ENCODE data around the gene SIVA1. TPM values are rescaled to one million over a fixed set of nuclear protein-coding genes. Genes with fewer than 3 reads are reported as not detected.

Gene SIVA1
- total RNA-seq, 4 donors from 2014 or later, result 189 to 397 (median 203) TPM

- Histone ChIP-seq H3K4me3 (no peak overlapping the region), H3K4me1 (peaks cover 9 to 17% (median 12%) of the 10 kb centered on the region in 4 donors), H3K27me3 (no peaks in the 10 kb centered on the region), H3K9me3 (no peaks in the 10 kb centered on the region), H3K36me3 (no peaks in the 10 kb centered on the region), H3K27ac (no peak overlapping the region)
- 48% methylated on average over 3 of the region's 3 CpGs; no CpG with 5 or more reads in 1 of the 2 donors for WGBS, 2 donors (ENCODE audit: low coverage in 1 of 2)
- in situ Hi-C loops (cut with MboI; ENCODE audit: low pct_ligation_motif_present in 1 of 4, low pct_unique_long_range_greater_than_20kb in 1 of 4, low sequenced_read_pairs in 3 of 4) (no loop called here), intact Hi-C loops (cut with DNase I; ENCODE audit: low total_unique reads) (no loop called here)
- DNase-seq, result no peak
- TF ChIP-seq POLR2AphosphoS5 (IDR thresholded peaks at IDR 0.05), result no peak
Measured at GRCh38 chr14:104805326-104805678, 52.4 kb downstream of the SIVA1 start.

GRCh38 chr14:104805941-104806624, 53.1 kb downstream of the SIVA1 start:
- Histone ChIP-seq H3K27me3 (no peaks in the 10 kb centered on the region), H3K27ac (no peak overlapping the region), H3K4me1 (peaks cover 9 to 16% (median 11%) of the 10 kb centered on the region in 4 donors), H3K9me3 (no peaks in the 10 kb centered on the region), H3K4me3 (no peak overlapping the region), H3K36me3 (no peaks in the 10 kb centered on the region)
- DNase-seq, result no peak
- intact Hi-C loops (cut with DNase I; ENCODE audit: low total_unique reads) (no loop called here), in situ Hi-C loops (cut with MboI; ENCODE audit: low pct_ligation_motif_present in 1 of 4, low pct_unique_long_range_greater_than_20kb in 1 of 4, low sequenced_read_pairs in 3 of 4) (no loop called here)
- WGBS, 2 donors (ENCODE audit: low coverage in 1 of 2), result 75 to 76% methylated on average over 5 to 14 of the region's 14 CpGs
- no peak for TF ChIP-seq CTCF (IDR thresholded peaks at IDR 0.05)
- no peak for TF ChIP-seq POLR2AphosphoS5 (IDR thresholded peaks at IDR 0.05)
- no peak for TF ChIP-seq EP300 (IDR thresholded peaks at IDR 0.05; ENCODE audit: low read depth)
- TF ChIP-seq POLR2A (IDR thresholded peaks at IDR 0.05), result no peak

- no peak overlapping the region for H3K4me3 ChIP-seq
- no peaks in the 10 kb centered on the region for H3K36me3 ChIP-seq
- WGBS, 2 donors (ENCODE audit: low coverage in 1 of 2), result 87% methylated on average over 10 of the region's 10 CpGs; no CpG with 5 or more reads in 1 of the 2 donors
- intact Hi-C loops (cut with DNase I; ENCODE audit: low total_unique reads) (no loop called here), in situ Hi-C loops (cut with MboI; ENCODE audit: low pct_ligation_motif_present in 1 of 4, low pct_unique_long_range_greater_than_20kb in 1 of 4, low sequenced_read_pairs in 3 of 4) (no loop called here)
- H3K27me3 ChIP-seq, result no peaks in the 10 kb centered on the region
- peaks cover 3 to 8% (median 3%) of the 10 kb centered on the region in 4 donors for H3K4me1 ChIP-seq
- DNase-seq, result no peak
- TF ChIP-seq EP300 (IDR thresholded peaks at IDR 0.05; ENCODE audit: low read depth) (no peak), POLR2A (IDR thresholded peaks at IDR 0.05) (no peak), CTCF (IDR thresholded peaks at IDR 0.05) (no peak), POLR2AphosphoS5 (IDR thresholded peaks at IDR 0.05) (no peak)
- H3K9me3 ChIP-seq, result no peaks in the 10 kb centered on the region
- H3K27ac ChIP-seq, result no peak overlapping the region
Measured at GRCh38 chr14:104806625-104807465, 53.9 kb downstream of the SIVA1 start.

GRCh38 chr14:104808456-104808855, 55.5 kb downstream of the SIVA1 start:
- intact Hi-C loops (cut with DNase I; ENCODE audit: low total_unique reads) (no loop called here), in situ Hi-C loops (cut with MboI; ENCODE audit: low pct_ligation_motif_present in 1 of 4, low pct_unique_long_range_greater_than_20kb in 1 of 4, low sequenced_read_pairs in 3 of 4) (no loop called here)
- H3K27me3 ChIP-seq, result no peaks in the 10 kb centered on the region
- no peak for DNase-seq
- no peaks in the 10 kb centered on the region for H3K4me1 ChIP-seq
- H3K36me3 ChIP-seq, result no peaks in the 10 kb centered on the region
- 86% methylated on average over 6 of the region's 6 CpGs; no CpG with 5 or more reads in 1 of the 2 donors for WGBS, 2 donors (ENCODE audit: low coverage in 1 of 2)
- no peak overlapping the region for H3K4me3 ChIP-seq
- H3K27ac ChIP-seq, result no peak overlapping the region
- no peak for TF ChIP-seq CTCF (IDR thresholded peaks at IDR 0.05)
- TF ChIP-seq EP300 (IDR thresholded peaks at IDR 0.05; ENCODE audit: low read depth), result no peak
- no peak for TF ChIP-seq POLR2A (IDR thresholded peaks at IDR 0.05)
- TF ChIP-seq POLR2AphosphoS5 (IDR thresholded peaks at IDR 0.05), result no peak
- no peaks in the 10 kb centered on the region for H3K9me3 ChIP-seq

Other genes starting within 250 kb of the SIVA1 start
- gene C14orf180, start 173.4 kb upstream of the SIVA1 start, total RNA-seq, result 1 to 10 TPM in 2 of 4 donors, under 1 TPM in 1, not detected in 1; 0.32 to 2.3 (median 1.1) TPM
- gene TMEM179, start 148.4 kb upstream of the SIVA1 start, total RNA-seq, result 10 to 100 TPM in 1 of 4 donors, 1 to 10 TPM in 2, not detected in 1; 1.1 to 10.5 (median 1.4) TPM
- 100 to 1,000 TPM; 187 to 510 (median 205) TPM for gene INF2, start 63.5 kb upstream of the SIVA1 start, total RNA-seq
- gene ADSS1, start 28.9 kb upstream of the SIVA1 start, total RNA-seq, result 10 to 100 TPM in 1 of 4 donors, 1 to 10 TPM in 2, not detected in 1; 4.4 to 11.3 (median 7.1) TPM
- 100 to 1,000 TPM in 3 of 4 donors, 10 to 100 TPM in 1; 85.4 to 310 (median 136) TPM for gene AKT1, start 42.6 kb downstream of the SIVA1 start, total RNA-seq
- 10 to 100 TPM in 2 of 4 donors, 1 to 10 TPM in 2; 5.9 to 24.3 (median 11.7) TPM for gene ZBTB42, start 48.0 kb downstream of the SIVA1 start, total RNA-seq
- gene CEP170B, start 112.1 kb downstream of the SIVA1 start, total RNA-seq, result 100 to 1,000 TPM in 2 of 4 donors, 10 to 100 TPM in 2; 56.0 to 195 (median 109) TPM
- 1 to 10 TPM in 2 of 4 donors, not detected in 2; 1.1 TPM for gene PLD4, start 171.7 kb downstream of the SIVA1 start, total RNA-seq
- 10 to 100 TPM; 19.4 to 75.2 (median 28.5) TPM for gene AHNAK2, start 225.2 kb downstream of the SIVA1 start, total RNA-seq
- gene CLBA1, start 232.6 kb downstream of the SIVA1 start, total RNA-seq, result 1 to 10 TPM in 3 of 4 donors, under 1 TPM in 1; 0.40 to 6.7 (median 5.3) TPM

Measured in transverse colon (tissue), 4 donors.